Suprapubic skin (tissue), 4 donors: ENCODE results near the gene PANX2.

Source experiments
- CTCF ChIP-seq, 2 donors: fragments of 200-600 bp in 1 of 2; fragments of 450-650 bp in 1 of 2; sonication (generic) in 1 of 2; IDR thresholded peaks; one replicate each; pipeline ENCODE4 v1.5.1; 2016 to 2019; ENCODE audit warnings: antibody characterized with exemption in 2 of 2, mild to moderate bottlenecking in 1 of 2, moderate library complexity in 1 of 2
- EP300 ChIP-seq: sonication (generic); formaldehyde crosslinking; IDR thresholded peaks from one replicate; pipeline ENCODE4 v1.6.1; 2017; ENCODE audit warnings: antibody characterized with exemption
- POLR2A ChIP-seq, 2 donors: fragments of 450-650 bp; IDR thresholded peaks; one replicate each; pipeline ENCODE4 v1.6.1; 2017; ENCODE audit warnings: antibody characterized with exemption in 2 of 2, mild to moderate bottlenecking in 2 of 2, moderate library complexity in 2 of 2
- POLR2AphosphoS5 ChIP-seq, 3 donors: sonication (generic); formaldehyde crosslinking; IDR thresholded peaks; one replicate each; pipeline ENCODE4 v1.6.1; 2017; ENCODE audit warnings: antibody characterized with exemption in 3 of 3

DNA sequence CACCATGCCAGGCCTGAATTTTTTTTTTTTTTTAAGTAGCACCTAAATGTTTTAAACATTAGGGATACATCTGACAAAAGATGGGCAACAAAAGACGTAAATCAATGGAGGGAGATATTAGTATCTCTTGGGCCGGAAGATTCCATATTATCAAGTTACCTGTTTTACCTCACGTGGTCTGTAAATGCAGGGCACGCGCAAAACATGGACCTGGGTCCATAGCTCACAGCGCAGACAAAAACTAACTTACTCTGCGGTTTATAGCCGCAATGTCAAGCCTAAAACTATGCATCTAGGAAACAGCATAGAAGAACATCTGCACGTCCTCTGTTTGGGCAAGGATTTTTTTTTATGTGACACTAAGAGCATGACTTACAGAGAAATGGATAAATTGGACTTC is 31.5 kb upstream of the PANX2 start:
- no peak for TF ChIP-seq CTCF (IDR thresholded peaks at IDR 0.05)
- no peak for TF ChIP-seq POLR2A (IDR thresholded peaks at IDR 0.05)
- no peak for TF ChIP-seq POLR2AphosphoS5 (IDR thresholded peaks at IDR 0.05)
- TF ChIP-seq EP300, result no peak
